Astrocyte of the spinal cord (primary cell): Measurements from ENCODE around the gene SMIM5.

Source experiments
- DNase-seq: peaks from one replicate; pipeline ENCODE4 v3.0.0; 2011; ENCODE audit warnings: low read depth, low spot score
- H3K4me3 ChIP-seq: 2 replicates; pipeline ENCODE4 v1.5.1; 2011; ENCODE audit warnings: low read depth, mild to moderate bottlenecking, low read length, moderate library complexity
- CTCF ChIP-seq: IDR thresholded peaks from 2 replicates; pipeline ENCODE4 v1.5.1; 2012; ENCODE audit warnings: low read depth, mild to moderate bottlenecking, low read length, inconsistent platforms
- in situ Hi-C: cut with HindIII; loops from 2 replicates; pipeline ENCODE4 v1.10.0; 2017; ENCODE audit warnings: low sequenced_read_pairs

The SMIM5 gene

DNA sequence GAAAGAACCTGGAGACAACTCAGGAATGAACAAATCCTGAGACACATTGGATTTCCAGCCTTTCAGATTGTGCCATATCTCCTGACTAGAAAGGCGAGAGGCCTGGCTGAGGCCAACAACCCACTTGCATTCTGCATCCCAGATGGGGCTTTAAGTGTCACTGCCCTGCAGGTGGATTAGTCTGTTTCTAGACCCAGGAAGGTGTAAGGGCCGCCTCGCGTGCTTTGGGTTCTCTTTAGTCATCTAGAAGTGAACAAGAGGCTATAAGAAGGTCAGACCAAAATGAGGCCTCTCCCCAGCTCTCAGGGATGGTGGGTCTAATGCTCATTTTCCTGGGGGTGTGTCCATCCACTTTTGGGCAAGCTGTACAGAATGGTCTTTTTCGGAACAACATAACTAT is 38.8 kb downstream of the SMIM5 start:
- H3K4me3 ChIP-seq = no peak overlapping the region
- DNase-seq = no peak
- TF ChIP-seq CTCF = no peak
- in situ Hi-C loops = no loop called here

- no peak for TF ChIP-seq CTCF
- no peak for DNase-seq
- H3K4me3 ChIP-seq = no peak overlapping the region
- in situ Hi-C loops = no loop called here
These were observed 40.3 kb downstream of the SMIM5 start for GRCh38 chr17:75673487-75673886.

DNA sequence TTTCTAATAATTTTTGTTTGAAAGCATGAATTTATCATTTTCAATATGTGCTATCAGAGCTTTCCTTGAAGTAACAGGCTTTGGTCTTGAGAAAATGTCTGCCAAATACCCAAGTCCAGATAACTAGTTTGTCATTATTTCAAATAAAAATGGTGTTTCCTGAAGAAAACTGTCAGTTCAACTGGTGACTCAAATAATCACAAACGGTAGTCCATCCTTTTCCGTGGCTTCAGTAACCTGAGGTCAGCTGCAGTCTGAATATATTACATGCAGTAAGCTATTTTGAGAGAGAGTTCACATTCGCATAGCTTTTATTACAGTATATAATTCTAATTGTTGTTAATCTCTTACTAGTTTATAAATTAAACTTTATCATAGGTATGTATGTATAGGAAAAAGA is 43.2 kb downstream of the SMIM5 start:
- H3K4me3 ChIP-seq = no peak overlapping the region
- DNase-seq = no peak
- in situ Hi-C loops = no loop called here
- TF ChIP-seq CTCF = no peak

DNA sequence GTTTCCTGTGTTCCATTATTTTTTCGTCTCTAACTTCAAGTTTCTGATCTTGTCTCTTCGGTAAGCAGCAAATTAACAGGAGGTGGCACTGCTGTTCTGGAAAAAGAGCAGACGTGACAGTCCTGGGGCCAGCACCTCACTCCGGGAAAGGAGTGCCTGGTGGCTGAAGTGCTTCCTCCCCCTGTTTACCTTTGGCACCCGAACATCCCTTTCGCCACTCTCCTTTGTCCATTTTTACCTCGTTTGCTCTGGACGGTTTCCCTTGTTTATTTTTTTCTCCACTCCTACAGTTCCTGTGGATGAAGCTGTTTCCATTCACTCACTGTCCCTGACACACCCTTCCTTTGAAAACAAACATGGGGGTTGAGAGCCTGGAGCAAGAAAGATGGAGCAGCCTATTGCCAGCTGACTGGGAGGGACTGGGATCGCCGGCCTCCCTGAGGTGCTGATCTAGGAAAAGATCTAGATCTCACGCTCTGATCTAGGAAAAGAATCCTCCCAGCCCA is 46.5 kb downstream of the SMIM5 start:
- in situ Hi-C loops = no loop called here
- TF ChIP-seq CTCF = peak; percentile 36
- DNase-seq = peak; percentile 64
- no peak overlapping the region for H3K4me3 ChIP-seq

- no peak for TF ChIP-seq CTCF
- DNase-seq = no peak
- in situ Hi-C loops = no loop called here
- no peak overlapping the region for H3K4me3 ChIP-seq
These were observed 47.2 kb downstream of the SMIM5 start for GRCh38 chr17:75680431-75680830.

DNA sequence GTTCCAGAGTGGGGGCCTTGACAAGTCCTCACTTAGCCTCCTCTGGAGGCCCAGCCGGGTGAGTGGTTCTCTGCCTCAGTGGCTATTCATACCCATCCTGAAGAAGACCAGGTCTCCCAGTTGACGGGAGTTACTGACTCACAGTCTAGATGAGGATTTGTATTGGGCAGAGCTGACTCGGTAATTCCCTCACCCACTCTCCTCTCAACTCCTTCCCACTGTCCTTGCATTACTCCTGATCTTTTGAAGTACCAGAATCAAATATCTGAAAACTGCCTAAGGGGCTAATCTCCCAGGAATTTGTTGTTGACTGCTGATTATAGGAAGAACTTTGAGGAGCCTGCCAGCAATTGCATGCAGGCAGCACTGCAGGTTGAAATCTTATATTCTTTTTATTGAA is 48.1 kb downstream of the SMIM5 start:
- peak; percentile 60 for DNase-seq
- TF ChIP-seq CTCF = no peak
- no peak overlapping the region for H3K4me3 ChIP-seq
- in situ Hi-C loops = no loop called here

DNA sequence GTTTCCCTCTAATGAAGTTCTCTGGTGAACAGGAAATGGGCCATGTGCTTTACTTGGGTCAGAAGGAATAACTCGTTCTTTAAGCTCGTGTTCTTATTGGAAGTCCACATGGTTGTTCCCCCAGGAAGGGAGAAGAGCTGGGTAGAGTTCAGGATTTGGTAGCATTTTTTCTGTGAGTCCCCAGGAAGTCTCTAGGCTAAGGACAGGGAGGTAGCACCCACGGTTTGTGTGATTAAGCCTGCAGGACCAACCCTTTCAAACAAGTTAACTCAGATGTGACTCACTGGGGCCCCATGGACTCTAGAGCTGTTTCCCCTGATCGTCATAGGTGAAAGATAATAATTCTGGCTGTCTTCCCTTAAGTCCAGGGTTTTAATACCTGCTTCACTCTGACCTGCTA is 50.3 kb downstream of the SMIM5 start:
- in situ Hi-C loops = no loop called here
- no peak for TF ChIP-seq CTCF
- no peak overlapping the region for H3K4me3 ChIP-seq
- DNase-seq = peak; percentile 69
